ENCODE results near the gene SNX13. TPM values are rescaled to one million over a fixed set of nuclear protein-coding genes. Genes with fewer than 3 reads are reported as not detected.

SNX13 gene
- total and polyA plus RNA-seq, 2 donors (not counting 3 experiments of a cell fraction or from before 2014, with no cell fraction given), result 6.1 to 28.5 TPM

DNA sequence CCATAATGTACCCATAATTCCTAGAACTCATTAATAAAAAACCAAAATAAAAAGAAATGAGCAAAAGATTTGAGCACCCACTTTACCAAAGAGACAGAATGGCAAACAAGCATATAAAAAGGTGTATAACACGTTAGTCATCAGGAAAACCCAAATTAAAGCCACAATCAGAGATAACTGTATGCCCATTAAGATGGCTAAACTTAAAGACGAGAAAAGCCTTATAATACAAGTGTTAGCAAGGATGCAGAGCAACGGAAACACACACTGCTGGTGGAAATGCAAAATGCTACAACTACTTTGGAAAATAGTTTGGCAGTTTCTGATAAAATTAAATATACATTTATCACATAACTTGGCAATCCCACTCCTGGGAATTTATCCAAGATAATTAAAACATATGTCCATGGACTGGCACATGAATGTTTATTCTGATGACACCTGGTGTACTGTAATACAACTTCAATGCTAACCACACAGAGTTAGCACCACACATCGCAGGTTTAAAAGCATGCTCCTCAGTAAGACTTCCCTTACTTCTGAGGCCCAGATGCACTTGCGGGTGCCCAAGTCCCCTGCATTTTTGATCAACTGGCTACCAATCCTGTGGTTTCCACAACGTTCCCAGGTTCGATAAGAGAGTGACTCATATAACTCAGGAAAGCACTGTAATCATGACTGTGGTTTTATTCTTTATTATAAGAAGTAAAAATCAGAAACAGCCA lies 158.6 kb downstream of the SNX13 start:
- dilution Hi-C loops (cut with MboI; ENCODE audit: extremely low pct_ligation_motif_present, low sequenced_read_pairs), result no loop called here
- no TSS peak for BruUV-seq (replicated peaks)

More for the DNA sequence above, 158.6 kb downstream of the SNX13 start:
- intact Hi-C loops (cut with micrococcal nuclease), result loop anchor here (5.0 kb wide), 1 partner anchor 156 kb away; no protein-coding TSS in a partner anchor
- Histone ChIP-seq H3K9me3 (replicated peaks; ENCODE audit: control insufficient read depth, insufficient read depth, low read length) (no peaks in the 10 kb centered on the region), H3K4me1 (ENCODE audit: control insufficient read depth, extremely low read depth, insufficient read depth, low read length) (peaks cover 16% of the 10 kb centered on the region), H4K20me1 (replicated peaks; ENCODE audit: control insufficient read depth, extremely low read depth, insufficient read depth, low read length) (no peaks in the 10 kb centered on the region), H3K9ac (replicated peaks; ENCODE audit: extremely low read depth, insufficient read depth, low read length) (no peak overlapping the region), H3K27me3 (ENCODE audit: control insufficient read depth in 2 of 2, insufficient read depth in 2 of 2, low read length in 2 of 2) (no peaks in the 10 kb centered on the region), H3K79me2 (ENCODE audit: control insufficient read depth, insufficient read depth, low read length) (no peaks in the 10 kb centered on the region), H3K4me3 (replicated peaks in 1 of 3; ENCODE audit: insufficient read depth in 1 of 3, low read depth in 1 of 3, low read length in 3 of 3) (no peak overlapping the region), H3K36me3 (ENCODE audit: control insufficient read depth in 2 of 2, extremely low read depth in 1 of 2, insufficient read depth in 2 of 2, low read length in 2 of 2) (no peaks in the 10 kb centered on the region), H3K9me1 (replicated peaks; ENCODE audit: control insufficient read depth, extremely low read depth, insufficient read depth, low read length) (no peaks in the 10 kb centered on the region), H3K4me2 (ENCODE audit: insufficient read depth, low read length) (no peak overlapping the region), H2AFZ (ENCODE audit: low read depth, low read length) (no peak overlapping the region), H3K27ac (ENCODE audit: insufficient read depth, low read depth, low read length) (no peak overlapping the region)
- ChIA-PET CTCF (interaction anchor here (1.5 kb wide), 1 partner anchor 11 kb away, joined by 13 read pairs; no protein-coding TSS in a partner anchor), POLR2A (no interaction called here)
- FAIRE-seq (peak; percentile 15), DNase-seq (ENCODE audit: low read depth, low spot score) (peak; percentile 55)
- TF ChIP-seq POLR2A (IDR thresholded peaks at IDR 0.05; ENCODE audit: low read depth, low read length) (no peak), JUN (IDR thresholded peaks at IDR 0.05; ENCODE audit: borderline replicate concordance, insufficient read depth, insufficient read length, low read depth) (no peak), EZH2 (IDR thresholded peaks at IDR 0.05; ENCODE audit: borderline replicate concordance, low read depth, low read length, severe bottlenecking) (no peak), POLR2AphosphoS5 (IDR thresholded peaks at IDR 0.05; ENCODE audit: insufficient read depth, low read depth, low read length) (peak; percentile 40), CTCF (IDR thresholded peaks at IDR 0.05; ENCODE audit: extremely low read depth in 1 of 2, insufficient read depth in 1 of 2, low read depth in 1 of 2, low read length in 2 of 2) (no peak), GATA2 (IDR thresholded peaks at IDR 0.05; ENCODE audit: insufficient read depth, insufficient read length, low read depth, low read length) (peak; percentile 71), FOS (IDR thresholded peaks at IDR 0.05; ENCODE audit: borderline replicate concordance, insufficient read depth, low read length) (peak; percentile 68), MAX (IDR thresholded peaks at IDR 0.05; ENCODE audit: insufficient read depth, insufficient read length) (no peak), MYC (IDR thresholded peaks at IDR 0.05; ENCODE audit: low read depth, low read length) (no peak)
